NCI-H2029 treated with DMSO at 0.1 percent for 48 hours (cell line): ENCODE results near the gene RFT1.
"Not testable (repeated sequence)": the region's sequence is repeated elsewhere in the genome, so short reads cannot be mapped to it uniquely, and the experiment has no call there.

Source experiments
- DNase-seq: peaks from one replicate; lab custom pipeline; 2025; lab: John Stamatoyannopoulos, UW

Gene RFT1

GRCh38 chr3:53162672-53163443 is 32.6 kb upstream of the RFT1 start:
- no peak for DNase-seq

- no peak for DNase-seq
These were observed 31.8 kb upstream of the RFT1 start for GRCh38 chr3:53161820-53162671.

GRCh38 chr3:53161450-53161819 is 31.2 kb upstream of the RFT1 start:
- DNase-seq, result no peak

- DNase-seq, result no peak
These were observed 30.6 kb upstream of the RFT1 start, which contains the start of gene PRKCD for GRCh38 chr3:53160660-53161449. PRKCD (plus strand) TSS chr3:53161209; CDS start chr3:53178423, 17,214 bp downstream.

GRCh38 chr3:53160061-53160659 is 29.9 kb upstream of the RFT1 start:
- no peak for DNase-seq

GRCh38 chr3:53159156-53160060 is 29.2 kb upstream of the RFT1 start:
- no peak for DNase-seq

GRCh38 chr3:53158765-53159155 is 28.5 kb upstream of the RFT1 start:
- DNase-seq, result no peak

GRCh38 chr3:53157974-53158580 is 27.8 kb upstream of the RFT1 start:
- DNase-seq, result no peak

GRCh38 chr3:53156368-53156834 is 26.2 kb upstream of the RFT1 start:
- DNase-seq, result no peak

GRCh38 chr3:53155760-53156159 is 25.5 kb upstream of the RFT1 start:
- peak; percentile 42 for DNase-seq

GRCh38 chr3:53154881-53155285 is 24.6 kb upstream of the RFT1 start:
- DNase-seq, result no peak

- no peak for DNase-seq
These were observed 23.7 kb upstream of the RFT1 start for GRCh38 chr3:53153980-53154379.

- no peak for DNase-seq
These were observed 23.1 kb upstream of the RFT1 start for GRCh38 chr3:53153264-53153823.

GRCh38 chr3:53151870-53152660 is 21.8 kb upstream of the RFT1 start:
- no peak for DNase-seq

GRCh38 chr3:53151465-53151864 is 21.2 kb upstream of the RFT1 start:
- no peak for DNase-seq

GRCh38 chr3:53151086-53151438 is 20.8 kb upstream of the RFT1 start:
- DNase-seq, result not testable (repeated sequence)

- DNase-seq, result no peak
These were observed 20.2 kb upstream of the RFT1 start for GRCh38 chr3:53150247-53151085.

GRCh38 chr3:53149699-53150098 is 19.5 kb upstream of the RFT1 start:
- DNase-seq, result no peak
